IMR-90 (cell line): ENCODE data around the gene DNAJC30. TPM values are rescaled to one million over a fixed set of nuclear protein-coding genes. Genes with fewer than 3 reads are reported as not detected.

ENCODE experiments used
- ATAC-seq: fragments of 200-7000 bp; cut with Tn5 transposase; 2 replicates; pipeline ENCODE4 v1.9.1; 2020; ENCODE audit warnings: low read depth, mild to moderate bottlenecking, moderate library complexity
- BruUV-seq: library from RNA; stranded (reverse); fragments of 400-500 nt; replicated peaks from 2 replicates; lab custom pipeline; 2021; lab: Mats Ljungman, UMichigan
- CTCF ChIA-PET: fragments of 300-600 bp; formaldehyde crosslinking; extraction: SDS; loops from one replicate; lab custom pipeline; 2021; ENCODE audit warnings: antibody characterized with exemption; lab: Yijun Ruan, JAX
- POLR2A ChIA-PET: fragments of 300-600 bp; sonication (Branson Sonifier 250); formaldehyde crosslinking; loops from one replicate; lab custom pipeline; 2022; ENCODE audit warnings: antibody characterized with exemption; ENCODE audit not compliant: unreplicated experiment; lab: Charles Lee
- DNase-seq: peaks from one replicate; pipeline ENCODE4 v3.0.0; 2013
- H2AFZ ChIP-seq: replicated peaks from 2 replicates; pipeline ENCODE3; 2013; ENCODE audit warnings: low read length, mild to moderate bottlenecking; ENCODE audit not compliant: poor library complexity
- H2AK5ac ChIP-seq: 2 replicates; pipeline ENCODE4 v1.6.1; 2013; ENCODE audit warnings: low read depth, low read length, inconsistent platforms
- H2AK9ac ChIP-seq: replicated peaks from 2 replicates; pipeline ENCODE3; 2013; ENCODE audit warnings: mild to moderate bottlenecking, low read depth, low read length, moderate library complexity; ENCODE audit not compliant: poor library complexity
- H2BK120ac ChIP-seq: 2 replicates; pipeline ENCODE4 v1.6.1; 2013; ENCODE audit warnings: low read depth, low read length, inconsistent platforms
- H2BK15ac ChIP-seq: 3 replicates; pipeline ENCODE4 v1.6.1; 2013; ENCODE audit warnings: low read depth, low read length, inconsistent platforms
- H2BK20ac ChIP-seq: 2 replicates; pipeline ENCODE4 v1.6.1; 2013; ENCODE audit warnings: low read depth, mild to moderate bottlenecking, inconsistent platforms, low read length, moderate library complexity
- H2BK5ac ChIP-seq: 2 replicates; pipeline ENCODE4 v1.6.1; 2013; ENCODE audit warnings: mild to moderate bottlenecking, low read depth, low read length, inconsistent platforms; ENCODE audit not compliant: poor library complexity, severe bottlenecking
- H3K14ac ChIP-seq: replicated peaks from 2 replicates; pipeline ENCODE4 v1.6.1; 2013; ENCODE audit warnings: low read depth, low read length, inconsistent platforms
- H3K18ac ChIP-seq: 2 replicates; pipeline ENCODE4 v1.6.1; 2013; ENCODE audit warnings: low read depth, low read length, control low read depth
- H3K23ac ChIP-seq: 2 replicates; pipeline ENCODE4 v1.6.1; 2013; ENCODE audit warnings: low read depth, low read length, inconsistent platforms
- H3K27ac ChIP-seq: 2 replicates; pipeline ENCODE4 v1.5.1; 2013; ENCODE audit warnings: mild to moderate bottlenecking, control low read depth, low read length; ENCODE audit not compliant: insufficient read depth
- H3K27me3 ChIP-seq: 2 replicates; pipeline ENCODE4 v1.6.1; 2013; ENCODE audit warnings: low read length; ENCODE audit not compliant: control insufficient read depth, insufficient read depth
- H3K36me3 ChIP-seq: 2 replicates; pipeline ENCODE4 v1.6.1; 2013; ENCODE audit warnings: low read length, mixed read lengths; ENCODE audit not compliant: control insufficient read depth, insufficient read depth
- H3K4ac ChIP-seq: 2 replicates; pipeline ENCODE4 v1.6.1; 2013; ENCODE audit warnings: low read depth, low read length, inconsistent platforms
- H3K4me1 ChIP-seq: 2 replicates; pipeline ENCODE4 v1.6.1; 2013; ENCODE audit warnings: low read length, mixed read lengths; ENCODE audit not compliant: control insufficient read depth, insufficient read depth
- H3K4me2 ChIP-seq: 2 replicates; pipeline ENCODE4 v1.6.1; 2013; ENCODE audit warnings: low read depth, mild to moderate bottlenecking, control low read depth, low read length, moderate library complexity
- H3K4me3 ChIP-seq: 2 replicates; pipeline ENCODE4 v1.5.1; 2013; ENCODE audit warnings: low read depth, mild to moderate bottlenecking, control low read depth, low read length, moderate library complexity; ENCODE audit not compliant: insufficient read depth
- H3K56ac ChIP-seq: 2 replicates; pipeline ENCODE4 v1.6.1; 2013; ENCODE audit warnings: low read length, inconsistent platforms; ENCODE audit not compliant: insufficient read depth; ENCODE audit errors: extremely low read depth
- H3K79me1 ChIP-seq, 2 experiments: 2 replicates each; pipeline ENCODE4 v1.6.1; 2013; ENCODE audit warnings: low read length in 2 of 2, inconsistent platforms in 1 of 2, low read depth in 1 of 2
- H3K9ac ChIP-seq: 2 replicates; pipeline ENCODE4 v1.6.1; 2013; ENCODE audit warnings: low read depth, low read length, control low read depth
- H3K9me1 ChIP-seq: 2 replicates; pipeline ENCODE4 v1.6.1; 2013; ENCODE audit warnings: low read length, inconsistent platforms; ENCODE audit not compliant: insufficient read depth
- H3K9me3 ChIP-seq: 2 replicates; pipeline ENCODE4 v1.6.1; 2013; ENCODE audit warnings: low read length; ENCODE audit not compliant: control insufficient read depth, insufficient read depth
- H4K20me1 ChIP-seq: 2 replicates; pipeline ENCODE4 v1.6.1; 2013; ENCODE audit warnings: low read length, inconsistent platforms; ENCODE audit not compliant: insufficient read depth
- H4K5ac ChIP-seq: 2 replicates; pipeline ENCODE4 v1.6.1; 2013; ENCODE audit warnings: mild to moderate bottlenecking, low read depth, low read length, control low read depth
- H4K8ac ChIP-seq, 2 experiments: 2 replicates each; pipeline ENCODE4 v1.6.1; 2013; ENCODE audit warnings: low read depth in 2 of 2, low read length in 2 of 2, control low read depth in 1 of 2, inconsistent platforms in 1 of 2
- H4K91ac ChIP-seq: 2 replicates; pipeline ENCODE4 v1.6.1; 2013; ENCODE audit warnings: low read depth, low read length, inconsistent platforms; ENCODE audit not compliant: insufficient read depth
- BHLHE40 ChIP-seq: fragments of 150-350 bp; IDR thresholded peaks from 2 replicates; pipeline ENCODE4 v1.6.1; 2016; ENCODE audit warnings: mild to moderate bottlenecking, low read depth, low read length
- CEBPB ChIP-seq: IDR thresholded peaks from 2 replicates; pipeline ENCODE4 v1.6.1; 2012; ENCODE audit warnings: low read depth, low read length, improper control_type of control experiment
- FOS ChIP-seq: fragments of 150-350 bp; IDR thresholded peaks from 2 replicates; pipeline ENCODE4 v1.6.1; 2016; ENCODE audit warnings: low read depth, low read length
- MAFK ChIP-seq: IDR thresholded peaks from 2 replicates; pipeline ENCODE4 v1.6.1; 2012; ENCODE audit warnings: low read depth, low read length, improper control_type of control experiment
- MAZ ChIP-seq: IDR thresholded peaks from 2 replicates; pipeline ENCODE4 v1.6.1; 2012; ENCODE audit warnings: low read depth, mild to moderate bottlenecking, low read length, improper control_type of control experiment, moderate library complexity, borderline replicate concordance
- MXI1 ChIP-seq: IDR thresholded peaks from 2 replicates; pipeline ENCODE4 v1.6.1; 2012; ENCODE audit warnings: low read depth, mild to moderate bottlenecking, low read length, moderate library complexity, borderline replicate concordance
- NFE2L2 ChIP-seq: fragments of 150-350 bp; IDR thresholded peaks from 2 replicates; pipeline ENCODE4 v1.6.1; 2016; ENCODE audit warnings: low read depth, mild to moderate bottlenecking, low read length
- POLR2A ChIP-seq: IDR thresholded peaks from 2 replicates; pipeline ENCODE4 v1.6.1; 2012; ENCODE audit warnings: mild to moderate bottlenecking, low read depth, low read length
- RCOR1 ChIP-seq: IDR thresholded peaks from 2 replicates; pipeline ENCODE4 v1.6.1; 2012; ENCODE audit warnings: mild to moderate bottlenecking, low read length, improper control_type of control experiment; ENCODE audit not compliant: insufficient replicate concordance
- SMC3 ChIP-seq: fragments of 150-350 bp; IDR thresholded peaks from 2 replicates; pipeline ENCODE4 v1.6.1; 2016; ENCODE audit warnings: low read depth, mild to moderate bottlenecking, antibody characterized with exemption, low read length, moderate library complexity
- WGBS, 2 experiments: methylation state at CpG; one replicate each; pipeline versions ENCODE4 v1.1.5 to v1.1.7; 2013; ENCODE audit warnings: missing lambda C conversion rate in 2 of 2; ENCODE audit not compliant: insufficient read length in 1 of 2; ENCODE audit errors: extremely low coverage in 2 of 2; 5-methylcytosine and 5-hydroxymethylcytosine counted together
- dilution Hi-C: fragments of 300-500 bp; cut with HindIII; formaldehyde crosslinking; loops from one replicate; pipeline ENCODE4 v1.14.3; 2018; ENCODE audit warnings: low sequenced_read_pairs; ENCODE audit not compliant: unreplicated experiment
- in situ Hi-C: fragments of 300-500 bp; cut with MboI; formaldehyde crosslinking; loops from 3 replicates; pipeline ENCODE4 v1.14.3; 2019; ENCODE audit warnings: low sequenced_read_pairs, inconsistent platforms, mixed read lengths
- intact Hi-C: fragments of 100-400 bp; cut with micrococcal nuclease; formaldehyde crosslinking; loops from 2 replicates; pipeline ENCODE4 v1.10.0; 2022
- polyA plus RNA-seq, 3 experiments: library from polyadenylated mRNA; depleted of rRNA; stranded (reverse); fragments of >200 nt; gene quantifications; 2 replicates each; pipeline ENCODE4 v1.2.3, GENCODE V29; 2012; ENCODE audit warnings: low replicate concordance in 1 of 3
- total RNA-seq: library from RNA; depleted of rRNA; stranded (reverse); fragments of >200 nt; gene quantifications from 2 replicates; pipeline ENCODE4 v1.2.3, GENCODE V29; 2012
- TF ChIP-seq, protein P1 (sequence below): fragments of 150-350 bp; IDR thresholded peaks from 2 replicates; pipeline ENCODE4 v1.6.1; 2016; ENCODE audit warnings: low read depth, mild to moderate bottlenecking, low read length, moderate library complexity, borderline replicate concordance
- TF ChIP-seq, protein P2 (sequence below): conservative IDR thresholded peaks from 2 replicates; pipeline ENCODE4 v1.5.1; 2012; ENCODE audit warnings: mild to moderate bottlenecking, low read depth, low read length, improper control_type of control experiment

DNAJC30 gene
- total and polyA plus RNA-seq, 2 of the 4 experiments (the other 2 are of a cell fraction): 1.6 to 9.0 TPM

DNA sequence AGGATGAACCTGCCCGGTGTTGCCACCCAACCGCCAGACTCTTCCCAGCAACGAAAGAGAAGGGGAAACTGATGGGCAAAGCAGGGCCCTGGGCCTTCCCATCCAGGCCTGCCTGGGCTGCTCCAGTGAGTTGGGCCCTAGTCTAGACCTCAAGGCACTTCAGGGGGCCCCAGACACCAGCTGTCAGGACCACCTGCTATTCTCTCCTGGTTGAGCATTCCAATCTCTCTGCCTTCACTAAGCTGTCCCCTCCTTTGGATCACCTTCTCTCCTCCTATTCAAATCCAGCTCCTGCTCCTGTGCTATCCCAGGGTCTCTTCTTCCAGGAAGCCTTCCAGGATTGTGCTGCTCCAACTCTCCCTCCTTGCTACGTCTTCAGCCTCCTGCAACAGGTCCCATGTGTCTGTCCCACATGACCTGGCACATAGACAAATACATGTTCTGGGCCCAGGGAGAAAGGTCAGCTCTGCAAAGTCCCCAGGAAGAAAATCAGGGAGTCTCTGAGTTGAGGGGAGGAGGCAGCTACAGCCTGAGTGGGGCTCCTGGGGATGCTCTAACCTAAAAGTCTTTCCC, 33.2 kb upstream of the DNAJC30 start:
- Histone ChIP-seq H2BK120ac (peak overlapping the region; percentile 7; the same call in 1 of the 2 replicates), H3K9ac (no peak overlapping the region), H3K18ac (no peak overlapping the region), H3K27me3 (no peaks in the 10 kb centered on the region), H3K56ac (no peak overlapping the region), H3K23ac (no peak overlapping the region), H3K36me3 (peaks cover 2% of the 10 kb centered on the region; the same call in 1 of the 2 replicates), H3K9me3 (no peaks in the 10 kb centered on the region), H3K4ac (peak overlapping the region; percentile 51; the same call in 1 of the 2 replicates), H2BK20ac (no peak overlapping the region), H3K14ac (no peak overlapping the region; the same call in 1 of the 2 replicates), H3K27ac (peak overlapping the region; percentile 20), H2BK5ac (peak overlapping the region; percentile 35), H3K4me2 (peak overlapping the region; percentile 34; the same call in 1 of the 2 replicates), H4K8ac (peak overlapping the region in 1 of 2 experiments; percentile 32; a peak in 1 of 4 replicates), H3K4me3 (no peak overlapping the region), H2BK15ac (no peak overlapping the region), H2AK9ac (no peak overlapping the region), H2AK5ac (peak overlapping the region; percentile 58), H3K9me1 (peaks cover 21% of the 10 kb centered on the region), H4K5ac (no peak overlapping the region), H4K91ac (peak overlapping the region; percentile 1; the same call in 1 of the 2 replicates), H3K79me1 (peaks cover 20 to 67% of the 10 kb centered on the region in 2 experiments), H3K4me1 (peaks cover 28% of the 10 kb centered on the region), H4K20me1 (peaks cover 68% of the 10 kb centered on the region), H2AFZ (no peak overlapping the region)
- ChIA-PET CTCF (interaction anchor here (0.6 to 0.9 kb wide), 2 partner anchors 13 to 195 kb away, joined by 3 read pairs; no protein-coding TSS in a partner anchor), POLR2A (no interaction called here)
- DNase-seq (no peak), ATAC-seq (no peak)
- 100% methylated on average over 3 of the region's 4 CpGs; no CpG with 5 or more reads in 1 of the 2 experiments for WGBS, 2 experiments
- intact Hi-C loops (loop anchor here (5.0 kb wide), 2 partner anchors 34 to 49 kb away; partner anchors contain the start of genes BUD23, DNAJC30 and VPS37D), in situ Hi-C loops (no loop called here), dilution Hi-C loops (no loop called here)
- no TSS peak for BruUV-seq
- TF ChIP-seq MXI1 (no peak), SMC3 (no peak), POLR2A (no peak), BHLHE40 (no peak), FOS (no peak), MAZ (no peak), CEBPB (no peak), MAFK (no peak), RCOR1 (no peak), NFE2L2 (no peak)
- TF ChIP-seq, protein P1, sequence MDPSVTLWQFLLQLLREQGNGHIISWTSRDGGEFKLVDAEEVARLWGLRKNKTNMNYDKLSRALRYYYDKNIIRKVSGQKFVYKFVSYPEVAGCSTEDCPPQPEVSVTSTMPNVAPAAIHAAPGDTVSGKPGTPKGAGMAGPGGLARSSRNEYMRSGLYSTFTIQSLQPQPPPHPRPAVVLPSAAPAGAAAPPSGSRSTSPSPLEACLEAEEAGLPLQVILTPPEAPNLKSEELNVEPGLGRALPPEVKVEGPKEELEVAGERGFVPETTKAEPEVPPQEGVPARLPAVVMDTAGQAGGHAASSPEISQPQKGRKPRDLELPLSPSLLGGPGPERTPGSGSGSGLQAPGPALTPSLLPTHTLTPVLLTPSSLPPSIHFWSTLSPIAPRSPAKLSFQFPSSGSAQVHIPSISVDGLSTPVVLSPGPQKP: no peak
- TF ChIP-seq, protein P2, sequence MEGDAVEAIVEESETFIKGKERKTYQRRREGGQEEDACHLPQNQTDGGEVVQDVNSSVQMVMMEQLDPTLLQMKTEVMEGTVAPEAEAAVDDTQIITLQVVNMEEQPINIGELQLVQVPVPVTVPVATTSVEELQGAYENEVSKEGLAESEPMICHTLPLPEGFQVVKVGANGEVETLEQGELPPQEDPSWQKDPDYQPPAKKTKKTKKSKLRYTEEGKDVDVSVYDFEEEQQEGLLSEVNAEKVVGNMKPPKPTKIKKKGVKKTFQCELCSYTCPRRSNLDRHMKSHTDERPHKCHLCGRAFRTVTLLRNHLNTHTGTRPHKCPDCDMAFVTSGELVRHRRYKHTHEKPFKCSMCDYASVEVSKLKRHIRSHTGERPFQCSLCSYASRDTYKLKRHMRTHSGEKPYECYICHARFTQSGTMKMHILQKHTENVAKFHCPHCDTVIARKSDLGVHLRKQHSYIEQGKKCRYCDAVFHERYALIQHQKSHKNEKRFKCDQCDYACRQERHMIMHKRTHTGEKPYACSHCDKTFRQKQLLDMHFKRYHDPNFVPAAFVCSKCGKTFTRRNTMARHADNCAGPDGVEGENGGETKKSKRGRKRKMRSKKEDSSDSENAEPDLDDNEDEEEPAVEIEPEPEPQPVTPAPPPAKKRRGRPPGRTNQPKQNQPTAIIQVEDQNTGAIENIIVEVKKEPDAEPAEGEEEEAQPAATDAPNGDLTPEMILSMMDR: no peak
